SK-N-SH (cell line): Measurements from ENCODE around the gene CRYBG1. TPM values are rescaled to one million over a fixed set of nuclear protein-coding genes. Genes with fewer than 3 reads are reported as not detected.

ENCODE experiments used
- CTCF ChIA-PET: fragments of 300-600, 350-600 bp; formaldehyde crosslinking; extraction: SDS; loops from one replicate; lab custom pipeline; 2021; lab: Yijun Ruan, JAX
- POLR2A ChIA-PET: fragments of 350-600 bp; sonication (Branson Sonifier 250); formaldehyde crosslinking; extraction: SDS; loops from one replicate; lab custom pipeline; 2020; ENCODE audit warnings: antibody characterized with exemption, inconsistent platforms; lab: Yijun Ruan, JAX
- DNase-seq: peaks from one replicate; pipeline ENCODE4 v3.0.0; 2012
- H2AFZ ChIP-seq: fragments of 200-600 bp; sonication (generic); 2 replicates; pipeline ENCODE4 v1.8.1; 2016; ENCODE audit warnings: antibody characterized with exemption, mild to moderate bottlenecking, low read depth
- H3F3A ChIP-seq: fragments of 200-600 bp; sonication (generic); replicated peaks from 2 replicates; pipeline ENCODE3; 2016; ENCODE audit warnings: antibody characterized with exemption, mild to moderate bottlenecking; ENCODE audit not compliant: insufficient read depth
- H3K27ac ChIP-seq, 2 experiments: fragments of 200-500 bp in 1 of 2; fragments of 200-600 bp in 1 of 2; sonication (Bioruptor generic) in 1 of 2; sonication (generic), shearing (Covaris generic) in 1 of 2; 2 replicates each; pipeline versions ENCODE4 v1.5.1 to v1.6.1; 2014 to 2016; ENCODE audit warnings: low read depth in 2 of 2, inconsistent platforms in 1 of 2, low read length in 1 of 2, mild to moderate bottlenecking in 1 of 2, mixed read lengths in 1 of 2
- H3K27me3 ChIP-seq: fragments of 200-600 bp; sonication (generic), shearing (Covaris generic); 2 replicates; pipeline ENCODE4 v1.6.1; 2016; ENCODE audit warnings: mixed run types; ENCODE audit not compliant: insufficient read depth
- H3K36me3 ChIP-seq, 2 experiments: fragments of 200-500 bp in 1 of 2; fragments of 200-600 bp in 1 of 2; sonication (Bioruptor generic) in 1 of 2; sonication (generic) in 1 of 2; replicated peaks in 1 of 2; 2 replicates each; pipeline versions ENCODE3 to v1.5.1; 2014 to 2016; ENCODE audit warnings: low read length in 1 of 2, mild to moderate bottlenecking in 1 of 2; ENCODE audit not compliant: insufficient read depth in 2 of 2, control insufficient read depth in 1 of 2
- H3K4me1 ChIP-seq, 2 experiments: fragments of 200-500 bp in 1 of 2; fragments of 200-600 bp in 1 of 2; sonication (Bioruptor generic) in 1 of 2; sonication (generic), shearing (Covaris generic) in 1 of 2; 2 replicates each; pipeline versions ENCODE4 v1.5.1 to v1.6.1; 2014 to 2016; ENCODE audit warnings: low read depth in 1 of 2, low read length in 1 of 2, mixed run types in 1 of 2; ENCODE audit not compliant: insufficient read depth in 2 of 2, control insufficient read depth in 1 of 2
- H3K4me2 ChIP-seq: fragments of 200-600 bp; sonication (generic), shearing (Covaris generic); 2 replicates; pipeline ENCODE4 v1.6.1; 2017; ENCODE audit warnings: mixed run types
- H3K4me3 ChIP-seq, 2 experiments: fragments of 200-500 bp in 1 of 2; fragments of 200-600 bp in 1 of 2; sonication (Bioruptor generic) in 1 of 2; sonication (generic), shearing (Covaris generic) in 1 of 2; 2 replicates each; pipeline versions ENCODE4 v1.5.1 to v1.8.1; 2014 to 2016; ENCODE audit warnings: low read depth in 2 of 2, inconsistent platforms in 1 of 2, low read length in 1 of 2, mild to moderate bottlenecking in 1 of 2, mixed read lengths in 1 of 2, moderate library complexity in 1 of 2
- H3K79me2 ChIP-seq: fragments of 200-600 bp; sonication (generic); 2 replicates; pipeline ENCODE4 v1.8.1; 2017; ENCODE audit warnings: mild to moderate bottlenecking; ENCODE audit not compliant: insufficient read depth
- H3K9ac ChIP-seq: fragments of 200-600 bp; sonication (generic); 2 replicates; pipeline ENCODE4 v1.6.1; 2017; ENCODE audit warnings: mixed run types
- H3K9me2 ChIP-seq: fragments of 200-600 bp; sonication (generic); 2 replicates; pipeline ENCODE4 v1.6.1; 2017; ENCODE audit warnings: mixed run types
- H3K9me3 ChIP-seq: fragments of 200-600 bp; sonication (generic); 2 replicates; pipeline ENCODE4 v1.6.1; 2017; ENCODE audit warnings: mixed run types, mild to moderate bottlenecking, moderate library complexity
- H4K20me1 ChIP-seq: fragments of 200-600 bp; sonication (generic); 2 replicates; pipeline ENCODE4 v1.6.1; 2017; ENCODE audit warnings: mild to moderate bottlenecking, mixed run types; ENCODE audit not compliant: insufficient read depth
- CHD2 ChIP-seq: fragments of 150-350 bp; IDR thresholded peaks from 2 replicates; pipeline ENCODE4 v1.6.1; 2018; ENCODE audit warnings: low read length; ENCODE audit not compliant: partially characterized antibody
- EP300 ChIP-seq, 2 experiments: IDR thresholded peaks; 2 replicates each; pipeline versions ENCODE4 v1.4.0 to v1.6.1; 2012; ENCODE audit warnings: borderline replicate concordance in 1 of 2, low read depth in 1 of 2, low read length in 1 of 2
- FOSL2 ChIP-seq: IDR thresholded peaks from 2 replicates; pipeline ENCODE4 v1.4.0; 2012; ENCODE audit warnings: low read depth, mild to moderate bottlenecking, moderate library complexity, borderline replicate concordance
- FOXM1 ChIP-seq: IDR thresholded peaks from 2 replicates; pipeline ENCODE4 v1.4.0; 2012; ENCODE audit warnings: low read depth, mild to moderate bottlenecking
- JUND ChIP-seq: IDR thresholded peaks from 2 replicates; pipeline ENCODE4 v1.4.0; 2012
- MEF2A ChIP-seq: IDR thresholded peaks from 2 replicates; pipeline ENCODE4 v1.4.0; 2012; ENCODE audit warnings: low read depth, borderline replicate concordance
- NFIC ChIP-seq: IDR thresholded peaks from 2 replicates; pipeline ENCODE4 v1.4.0; 2012; ENCODE audit warnings: borderline replicate concordance
- WGBS: methylation state at CpG from one replicate; pipeline ENCODE4 v1.1.6; 2017; ENCODE audit warnings: low lambda C conversion rate; 5-methylcytosine and 5-hydroxymethylcytosine counted together
- polyA plus RNA-seq, 3 experiments: library from polyadenylated mRNA; depleted of rRNA; stranded (reverse); fragments of >200 nt; gene quantifications; 2 replicates each; pipeline ENCODE4 v1.2.3, GENCODE V29; 2012
- TF ChIP-seq, protein P1 (sequence below): IDR thresholded peaks from 2 replicates; pipeline ENCODE4; 2012
- TF ChIP-seq, protein P2 (sequence below): IDR thresholded peaks from 2 replicates; pipeline ENCODE4 v1.6.1; 2012; ENCODE audit warnings: mild to moderate bottlenecking, low read depth, low read length, moderate library complexity

CRYBG1 gene
- polyA plus RNA-seq, 1 of the 3 experiments (the other 2 are of a cell fraction), result 13.8 TPM

DNA sequence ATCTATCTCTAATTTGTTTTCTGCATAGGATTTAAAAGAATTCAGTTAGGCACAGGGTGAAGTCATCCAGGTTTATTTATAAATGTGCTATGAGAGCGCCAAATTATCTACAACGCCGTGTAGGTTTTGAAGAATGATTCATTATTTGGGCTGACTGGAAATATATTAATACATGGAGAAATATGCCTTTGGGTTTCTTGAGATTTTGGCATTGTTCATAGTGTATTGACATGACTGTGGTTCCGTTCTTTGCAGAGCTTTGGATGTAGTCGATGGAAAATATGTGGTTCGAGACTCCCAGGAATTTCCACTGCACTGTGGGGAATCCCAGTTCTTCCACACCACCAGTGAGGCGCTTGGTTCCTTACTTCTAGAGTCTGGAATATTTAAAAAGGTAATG lies 90.9 kb downstream of the CRYBG1 start:
- Histone ChIP-seq H3K4me2 (peak overlapping the region; percentile 13; the same call in 1 of the 2 replicates), H3K79me2 (no peaks in the 10 kb centered on the region), H3K4me3 (no peak overlapping the region), H3K36me3 (no peaks in the 10 kb centered on the region), H3K27me3 (no peaks in the 10 kb centered on the region), H3F3A (peaks cover 6% of the 10 kb centered on the region), H3K9me2 (no peaks in the 10 kb centered on the region), H3K9me3 (no peaks in the 10 kb centered on the region), H3K9ac (no peak overlapping the region), H4K20me1 (no peaks in the 10 kb centered on the region), H2AFZ (peak overlapping the region; percentile 36), H3K4me1 (peaks cover 0 to 4% of the 10 kb centered on the region in 2 experiments; a peak in 1 of 4 replicates), H3K27ac (peak overlapping the region in 1 of 2 experiments; percentile 57; a peak in 2 of 4 replicates)
- POLR2A ChIA-PET, result no interaction called here
- 28% methylated on average over 7 of the region's 7 CpGs for WGBS
- TF ChIP-seq JUND (peak; percentile 41; the same call in 1 of the 2 replicates), NFIC (0 out of 2 replicates have a peak, but pooled peaks have one; percentile 19), MEF2A (peak; percentile 37; the same call in 1 of the 2 replicates), FOSL2 (peak; percentile 59), FOXM1 (no peak), EP300 (IDR thresholded peaks at IDR 0.05; ENCODE audit: borderline replicate concordance in 1 of 2, low read depth in 1 of 2, low read length in 1 of 2) (0 out of 4 replicates have a peak, but pooled peaks of 1 of the 2 experiments have one; percentile 37), CHD2 (no peak)
- TF ChIP-seq, protein P1, sequence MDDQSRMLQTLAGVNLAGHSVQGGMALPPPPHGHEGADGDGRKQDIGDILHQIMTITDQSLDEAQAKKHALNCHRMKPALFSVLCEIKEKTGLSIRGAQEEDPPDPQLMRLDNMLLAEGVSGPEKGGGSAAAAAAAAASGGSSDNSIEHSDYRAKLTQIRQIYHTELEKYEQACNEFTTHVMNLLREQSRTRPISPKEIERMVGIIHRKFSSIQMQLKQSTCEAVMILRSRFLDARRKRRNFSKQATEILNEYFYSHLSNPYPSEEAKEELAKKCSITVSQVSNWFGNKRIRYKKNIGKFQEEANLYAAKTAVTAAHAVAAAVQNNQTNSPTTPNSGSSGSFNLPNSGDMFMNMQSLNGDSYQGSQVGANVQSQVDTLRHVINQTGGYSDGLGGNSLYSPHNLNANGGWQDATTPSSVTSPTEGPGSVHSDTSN, result peak; percentile 44
- DNase-seq, result no peak
- CTCF ChIA-PET, result interaction anchor here (0.7 to 3.4 kb wide), 6 partner anchors 11 to 528 kb away, joined by 3 to 16 read pairs (median 3); partner anchors contain the start of gene CRYBG1

DNA sequence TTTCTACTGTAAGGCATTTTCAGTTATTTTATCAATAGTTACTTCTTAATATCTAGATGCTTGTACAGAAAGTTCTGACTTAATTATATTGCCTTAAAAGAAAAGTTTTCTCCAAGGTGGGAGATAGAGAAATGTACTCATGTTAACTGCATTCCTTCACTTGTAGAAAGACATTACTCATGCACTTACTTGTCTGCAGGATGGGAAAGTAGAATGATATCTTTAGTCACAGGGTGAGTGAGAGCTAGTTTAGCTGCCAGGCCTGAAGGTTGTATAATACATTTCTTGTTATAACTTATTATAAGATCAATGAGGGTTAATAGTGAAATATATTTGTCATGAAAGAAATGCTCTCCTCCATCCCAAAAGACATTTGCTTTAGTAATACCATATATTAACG lies 92.1 kb downstream of the CRYBG1 start:
- 71% methylated on average over 1 of the region's 1 CpG for WGBS
- no peak for DNase-seq
- CTCF ChIA-PET, result interaction anchor here (1.3 to 3.1 kb wide), 5 partner anchors 61 to 527 kb away, joined by 3 to 16 read pairs (median 6); partner anchors contain the start of gene CRYBG1

More for the DNA sequence above, 92.1 kb downstream of the CRYBG1 start:
- TF ChIP-seq, protein P2, sequence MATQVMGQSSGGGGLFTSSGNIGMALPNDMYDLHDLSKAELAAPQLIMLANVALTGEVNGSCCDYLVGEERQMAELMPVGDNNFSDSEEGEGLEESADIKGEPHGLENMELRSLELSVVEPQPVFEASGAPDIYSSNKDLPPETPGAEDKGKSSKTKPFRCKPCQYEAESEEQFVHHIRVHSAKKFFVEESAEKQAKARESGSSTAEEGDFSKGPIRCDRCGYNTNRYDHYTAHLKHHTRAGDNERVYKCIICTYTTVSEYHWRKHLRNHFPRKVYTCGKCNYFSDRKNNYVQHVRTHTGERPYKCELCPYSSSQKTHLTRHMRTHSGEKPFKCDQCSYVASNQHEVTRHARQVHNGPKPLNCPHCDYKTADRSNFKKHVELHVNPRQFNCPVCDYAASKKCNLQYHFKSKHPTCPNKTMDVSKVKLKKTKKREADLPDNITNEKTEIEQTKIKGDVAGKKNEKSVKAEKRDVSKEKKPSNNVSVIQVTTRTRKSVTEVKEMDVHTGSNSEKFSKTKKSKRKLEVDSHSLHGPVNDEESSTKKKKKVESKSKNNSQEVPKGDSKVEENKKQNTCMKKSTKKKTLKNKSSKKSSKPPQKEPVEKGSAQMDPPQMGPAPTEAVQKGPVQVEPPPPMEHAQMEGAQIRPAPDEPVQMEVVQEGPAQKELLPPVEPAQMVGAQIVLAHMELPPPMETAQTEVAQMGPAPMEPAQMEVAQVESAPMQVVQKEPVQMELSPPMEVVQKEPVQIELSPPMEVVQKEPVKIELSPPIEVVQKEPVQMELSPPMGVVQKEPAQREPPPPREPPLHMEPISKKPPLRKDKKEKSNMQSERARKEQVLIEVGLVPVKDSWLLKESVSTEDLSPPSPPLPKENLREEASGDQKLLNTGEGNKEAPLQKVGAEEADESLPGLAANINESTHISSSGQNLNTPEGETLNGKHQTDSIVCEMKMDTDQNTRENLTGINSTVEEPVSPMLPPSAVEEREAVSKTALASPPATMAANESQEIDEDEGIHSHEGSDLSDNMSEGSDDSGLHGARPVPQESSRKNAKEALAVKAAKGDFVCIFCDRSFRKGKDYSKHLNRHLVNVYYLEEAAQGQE, result no peak
- TF ChIP-seq, protein P1, result 0 out of 2 replicates have a peak, but pooled peaks have one; percentile 32
- Histone ChIP-seq H3K79me2 (no peaks in the 10 kb centered on the region), H4K20me1 (no peaks in the 10 kb centered on the region), H3F3A (peaks cover 6% of the 10 kb centered on the region), H3K36me3 (no peaks in the 10 kb centered on the region), H3K27ac (no peak overlapping the region), H3K4me2 (no peak overlapping the region), H3K9me3 (no peaks in the 10 kb centered on the region), H3K9me2 (no peaks in the 10 kb centered on the region), H3K4me3 (no peak overlapping the region), H2AFZ (no peak overlapping the region), H3K4me1 (peaks cover 0 to 4% of the 10 kb centered on the region in 2 experiments; a peak in 1 of 4 replicates), H3K27me3 (no peaks in the 10 kb centered on the region), H3K9ac (no peak overlapping the region)
- POLR2A ChIA-PET, result no interaction called here
